Brain microvascular endothelial cell (primary cell): ENCODE measurements around the gene ADAMTS17.

Experiments
- DNase-seq: peaks from one replicate; pipeline ENCODE4 v3.0.0-alpha.2; 2020
- H3K27ac ChIP-seq: fragments of 250-450 bp; sonication (Bioruptor Pico); 2 replicates; pipeline ENCODE4 v1.5.1; 2020; ENCODE audit warnings: mild to moderate bottlenecking, moderate library complexity
- H3K27me3 ChIP-seq: fragments of 250-450 bp; sonication (Bioruptor Pico); replicated peaks from 2 replicates; pipeline ENCODE4 v1.5.1; 2020; ENCODE audit warnings: mild to moderate bottlenecking
- H3K36me3 ChIP-seq: fragments of 250-450 bp; sonication (Bioruptor Pico); replicated peaks from 2 replicates; pipeline ENCODE4 v1.5.1; 2020; ENCODE audit warnings: mild to moderate bottlenecking
- H3K4me3 ChIP-seq: 2 replicates; pipeline ENCODE4 v1.5.1; 2011; ENCODE audit warnings: low read depth, mild to moderate bottlenecking, control low read depth, low read length, moderate library complexity
- CTCF ChIP-seq: IDR thresholded peaks from 2 replicates; pipeline ENCODE4 v1.5.1; 2011; ENCODE audit warnings: low read depth, mild to moderate bottlenecking, moderate library complexity, low read length, control low read depth, inconsistent platforms; ENCODE audit errors: missing control alignments
- in situ Hi-C: cut with HindIII; loops from 2 replicates; pipeline ENCODE4 v1.10.0; 2017; ENCODE audit warnings: low sequenced_read_pairs, low pct_ligation_motif_present

The ADAMTS17 gene

GRCh38 chr15:100330629-100331215 is 11.1 kb downstream of the ADAMTS17 start:
- TF ChIP-seq CTCF: no peak
- Histone ChIP-seq H3K4me3 (no peak overlapping the region), H3K36me3 (no peaks in the 10 kb centered on the region), H3K27ac (no peak overlapping the region), H3K27me3 (no peaks in the 10 kb centered on the region)
- DNase-seq: no peak
- in situ Hi-C loops: no loop called here

- in situ Hi-C loops: no loop called here
- no peak for TF ChIP-seq CTCF
- H3K36me3 ChIP-seq: no peaks in the 10 kb centered on the region
- no peak overlapping the region for H3K4me3 ChIP-seq
- no peaks in the 10 kb centered on the region for H3K27me3 ChIP-seq
- no peak overlapping the region for H3K27ac ChIP-seq
- no peak for DNase-seq
These were observed 11.6 kb downstream of the ADAMTS17 start for GRCh38 chr15:100330221-100330620.

GRCh38 chr15:100328796-100329195 is 13.0 kb downstream of the ADAMTS17 start:
- no peak for DNase-seq
- no peak overlapping the region for H3K4me3 ChIP-seq
- TF ChIP-seq CTCF: no peak

GRCh38 chr15:100318880-100319279 is 22.9 kb downstream of the ADAMTS17 start:
- Histone ChIP-seq H3K4me3 (no peak overlapping the region), H3K27ac (no peak overlapping the region), H3K36me3 (no peaks in the 10 kb centered on the region), H3K27me3 (no peaks in the 10 kb centered on the region)
- TF ChIP-seq CTCF: no peak
- DNase-seq: no peak
- in situ Hi-C loops: no loop called here

More at GRCh38 chr15:100328796-100329195, 13.0 kb downstream of the ADAMTS17 start:
- Histone ChIP-seq H3K27me3 (no peaks in the 10 kb centered on the region), H3K36me3 (no peaks in the 10 kb centered on the region), H3K27ac (no peak overlapping the region)
- in situ Hi-C loops: no loop called here

- Histone ChIP-seq H3K36me3 (no peaks in the 10 kb centered on the region), H3K27me3 (no peaks in the 10 kb centered on the region), H3K27ac (no peak overlapping the region), H3K4me3 (no peak overlapping the region)
- TF ChIP-seq CTCF: no peak
- DNase-seq: no peak
- in situ Hi-C loops: no loop called here
These were observed 26.9 kb downstream of the ADAMTS17 start for GRCh38 chr15:100314809-100315400.

GRCh38 chr15:100311833-100312476 is 29.8 kb downstream of the ADAMTS17 start:
- H3K4me3 ChIP-seq: no peak overlapping the region
- no peak for TF ChIP-seq CTCF
- in situ Hi-C loops: no loop called here
- no peak overlapping the region for H3K27ac ChIP-seq
- no peaks in the 10 kb centered on the region for H3K36me3 ChIP-seq
- H3K27me3 ChIP-seq: no peaks in the 10 kb centered on the region
- no peak for DNase-seq
